CD4-positive, alpha-beta T cell treated with Interleukin-17A for 4 hours (primary cell): ENCODE data around the gene FOXM1.
A peak's percentile ranks its signal among the peaks of the same experiment; 100 is the strongest.
"Not testable (repeated sequence)": the region's sequence is repeated elsewhere in the genome, so short reads cannot be mapped to it uniquely, and the experiment has no call there.

Source experiments
- DNase-seq: peaks from one replicate; pipeline ENCODE4 v3.0.0-alpha.2; 2020; ENCODE audit warnings: mixed read lengths

The FOXM1 gene

DNA sequence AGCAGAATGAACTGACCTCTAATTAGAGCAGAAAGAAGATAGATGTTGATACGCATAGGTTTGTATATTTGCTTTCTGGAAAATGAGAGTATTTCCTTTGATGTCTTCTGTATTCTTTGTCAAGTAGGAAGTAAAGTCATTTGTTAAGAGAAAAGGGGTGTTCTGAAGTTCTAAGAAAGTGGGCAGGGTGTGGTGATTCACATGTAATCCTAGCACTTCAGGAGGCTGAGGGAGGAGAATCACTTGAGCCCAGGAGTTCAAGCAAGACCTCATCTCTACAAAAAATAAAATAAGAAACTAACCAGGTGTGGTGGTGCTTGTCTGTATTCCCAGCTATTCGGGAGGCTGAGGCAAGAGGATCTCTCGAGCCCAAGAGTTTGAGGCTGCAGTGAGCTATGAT lies 2.9 kb upstream of the FOXM1 start:
- DNase-seq, result no peak

DNA sequence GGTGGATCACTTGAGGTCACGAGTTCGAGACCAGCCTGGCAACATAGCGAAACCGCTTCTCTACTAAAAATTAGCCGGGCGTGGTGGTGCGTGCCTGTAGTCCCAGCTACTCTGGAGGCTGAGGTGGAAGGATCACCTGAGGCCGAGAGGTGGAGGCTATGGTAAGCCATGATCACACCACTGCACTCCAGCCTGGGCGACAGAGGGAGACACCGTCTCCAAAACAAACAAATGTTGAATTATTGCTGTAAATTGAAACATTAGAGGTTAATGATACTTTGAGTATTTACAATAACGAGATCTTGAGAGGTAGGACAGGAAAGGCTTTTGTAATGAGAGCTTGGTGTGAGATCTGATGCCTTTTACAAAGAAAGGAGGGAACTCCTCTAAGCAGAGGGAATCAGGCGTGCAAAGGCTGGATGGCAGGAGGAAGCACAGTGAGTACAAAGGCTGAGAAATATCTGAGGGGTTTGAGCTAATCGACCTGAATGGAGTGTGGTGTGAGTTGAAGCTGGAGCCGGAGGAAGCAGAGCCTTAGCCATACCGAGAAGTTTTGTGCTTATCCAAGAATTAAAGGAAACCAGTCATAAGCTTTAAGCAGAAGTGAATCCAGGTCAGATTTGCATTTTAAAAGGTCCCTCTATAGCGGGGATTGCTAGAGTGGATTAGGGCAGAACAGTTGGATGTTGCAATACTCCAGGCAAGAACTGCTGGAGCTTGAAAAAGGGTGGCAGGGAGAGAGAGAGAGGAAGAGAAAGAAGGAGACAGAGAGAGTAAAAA lies 1.2 kb upstream of the FOXM1 start:
- no peak for DNase-seq

DNA sequence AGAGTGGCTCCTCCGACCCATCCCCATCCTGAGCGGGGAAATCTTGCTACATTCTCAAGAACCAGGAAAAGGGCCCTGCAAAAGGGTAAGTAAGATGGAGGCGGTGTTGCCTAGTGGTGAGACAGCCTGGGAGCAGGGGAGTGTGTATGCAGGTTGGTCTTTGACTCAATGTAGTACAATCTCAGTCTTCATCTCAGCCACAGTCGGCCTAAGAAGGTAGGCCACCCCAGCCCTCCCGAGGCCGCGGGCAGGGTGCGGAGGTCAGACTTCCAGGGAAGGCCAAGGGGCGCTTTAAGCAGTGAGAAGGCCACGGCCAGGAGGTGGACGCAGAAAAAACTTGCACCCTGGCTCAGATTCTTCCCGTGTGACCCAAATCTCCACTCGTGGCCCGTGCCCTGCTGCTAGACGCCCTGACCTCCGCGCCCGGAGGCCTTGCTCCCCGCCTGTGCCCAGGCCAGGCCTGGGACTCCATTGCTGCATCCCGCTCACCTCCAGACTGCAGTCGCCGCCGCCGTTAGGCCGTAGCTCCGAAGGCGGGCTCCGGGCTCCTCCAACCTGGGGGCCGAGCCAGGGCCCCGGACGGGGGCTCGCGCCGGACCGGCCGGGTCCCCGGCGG lies 435 bp downstream of the FOXM1 start:
- no peak for DNase-seq

DNA sequence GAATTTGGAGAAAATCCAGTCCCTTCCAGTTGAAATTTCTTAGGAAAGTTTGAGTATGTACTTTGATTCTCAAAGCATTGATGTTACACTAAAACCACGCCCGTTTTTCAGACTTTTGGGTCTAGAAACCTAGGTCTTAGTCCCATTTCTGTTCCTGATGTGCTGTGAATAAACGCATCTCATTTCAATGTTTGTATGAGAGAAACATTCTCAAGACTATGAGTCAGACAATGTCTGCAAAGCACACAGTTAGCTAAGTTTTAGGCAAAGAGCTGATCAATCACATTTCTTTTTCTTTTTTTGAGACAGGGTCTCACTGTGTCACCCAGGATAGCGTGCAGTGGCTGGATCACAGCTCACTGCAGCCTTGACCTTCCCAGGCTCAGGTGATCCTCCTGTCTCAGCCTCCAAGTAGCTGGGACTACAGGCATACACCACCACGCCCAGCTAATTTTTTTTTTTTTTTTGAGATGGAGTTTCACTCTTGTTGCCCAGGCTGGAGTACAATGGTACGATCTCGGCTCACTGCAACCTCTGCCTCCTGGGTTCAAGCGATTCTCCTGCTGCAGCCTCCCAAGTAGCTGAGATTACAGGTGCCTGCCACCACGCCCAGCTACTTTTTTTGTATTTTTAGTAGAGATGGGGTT lies 7.9 kb downstream of the FOXM1 start:
- not testable (repeated sequence) for DNase-seq

DNA sequence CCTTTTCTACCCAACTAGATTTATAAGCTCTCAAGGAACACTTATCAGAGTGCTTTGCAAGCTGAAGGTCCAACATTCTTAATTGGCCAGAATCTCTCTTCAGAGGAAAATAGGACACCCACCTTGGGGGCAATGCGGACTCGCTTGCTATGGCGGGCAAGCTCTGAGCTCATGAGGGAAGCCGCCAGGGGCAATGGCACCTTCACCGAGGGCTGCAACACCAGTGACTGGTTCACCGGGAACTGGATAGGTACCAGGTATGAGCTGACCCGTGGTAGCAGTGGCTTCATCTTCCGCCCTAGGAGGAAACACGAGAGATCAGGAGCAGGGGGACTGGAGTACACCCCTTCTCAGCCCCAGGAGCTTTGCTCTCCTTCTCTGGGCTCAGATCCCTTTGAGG lies 12.8 kb downstream of the FOXM1 start:
- no peak for DNase-seq

- not testable (repeated sequence) for DNase-seq
Observed at GRCh38 chr12:2863402-2863801, 13.6 kb downstream of the FOXM1 start.

- no peak for DNase-seq
Observed at GRCh38 chr12:2862876-2863275, 14.1 kb downstream of the FOXM1 start.

- DNase-seq, result no peak
Observed at GRCh38 chr12:2860170-2860569, 16.8 kb downstream of the FOXM1 start.

GRCh38 chr12:2858944-2859421 lies 18.0 kb downstream of the FOXM1 start:
- no peak for DNase-seq

DNA sequence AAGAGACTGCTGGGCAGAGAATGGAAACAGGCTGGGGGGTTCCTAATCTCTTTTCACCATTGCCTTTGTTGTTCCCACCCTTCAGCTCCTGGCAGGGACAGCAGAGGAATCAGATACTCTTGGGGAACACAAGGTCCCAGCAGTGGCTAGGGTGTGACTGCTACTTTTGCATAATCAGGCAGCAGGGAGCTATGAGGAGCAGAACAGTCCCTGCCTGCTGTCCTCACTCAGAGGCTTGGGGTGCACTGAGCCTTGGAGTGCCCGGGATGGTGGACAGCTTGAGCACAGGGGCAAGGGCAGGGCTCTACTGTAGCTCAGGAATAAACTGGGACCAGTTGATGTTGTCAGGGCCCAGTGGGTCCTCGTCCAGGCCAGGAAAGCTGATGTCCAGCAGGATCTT lies 18.6 kb downstream of the FOXM1 start:
- DNase-seq, result no peak

GRCh38 chr12:2857576-2857975 lies 19.4 kb downstream of the FOXM1 start:
- DNase-seq, result no peak

DNA sequence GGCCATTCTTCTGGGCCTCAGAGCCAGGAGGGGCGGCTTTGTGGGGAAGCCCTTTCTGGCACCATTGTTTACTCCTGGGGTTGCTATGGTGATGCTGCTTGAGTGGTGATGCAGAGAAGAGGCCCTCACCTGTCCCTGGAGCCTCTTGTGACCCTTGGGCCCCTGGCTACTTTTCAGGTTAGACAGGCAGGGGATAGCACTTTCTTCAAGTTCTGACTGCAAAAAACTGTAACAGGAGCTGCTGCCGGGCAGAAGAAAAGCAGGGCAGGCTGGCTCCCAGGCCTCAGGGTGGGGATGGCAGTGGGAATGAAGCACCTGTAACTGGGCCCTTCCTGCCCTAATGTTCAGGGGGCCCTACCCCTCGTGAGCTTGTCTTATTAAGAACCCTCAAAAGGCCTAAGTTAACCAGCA lies 19.9 kb downstream of the FOXM1 start, which contains the start of gene TEX52:
Gene TEX52, minus strand, starts transcription at position 19 of the 411 bp plus-strand sequence. Its CDS starts 13 bp downstream, at position 6.
- DNase-seq, result no peak

- no peak for DNase-seq
Observed at GRCh38 chr12:2856051-2856450, 20.9 kb downstream of the FOXM1 start.

DNA sequence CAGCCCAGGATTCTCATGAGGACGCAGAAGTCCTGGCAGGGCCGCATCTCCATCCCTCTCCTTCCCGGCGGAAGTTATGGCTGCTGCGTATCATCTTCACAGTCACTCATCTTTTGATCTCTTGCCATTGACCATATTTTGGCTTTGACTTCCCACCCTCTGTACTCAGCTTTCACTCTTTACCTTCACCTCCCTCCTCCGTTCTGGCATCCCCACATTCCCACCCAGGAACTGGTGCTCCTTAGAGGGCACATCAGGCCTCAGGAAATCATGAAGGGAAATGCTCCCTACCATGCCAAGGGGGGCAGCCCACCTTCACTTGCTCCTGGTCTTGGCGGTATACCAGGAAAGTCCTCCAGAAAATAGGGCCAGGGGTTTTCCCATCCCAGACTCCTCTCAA lies 21.4 kb downstream of the FOXM1 start:
- no peak for DNase-seq

GRCh38 chr12:2854669-2855453 lies 22.1 kb downstream of the FOXM1 start:
- no peak for DNase-seq

DNA sequence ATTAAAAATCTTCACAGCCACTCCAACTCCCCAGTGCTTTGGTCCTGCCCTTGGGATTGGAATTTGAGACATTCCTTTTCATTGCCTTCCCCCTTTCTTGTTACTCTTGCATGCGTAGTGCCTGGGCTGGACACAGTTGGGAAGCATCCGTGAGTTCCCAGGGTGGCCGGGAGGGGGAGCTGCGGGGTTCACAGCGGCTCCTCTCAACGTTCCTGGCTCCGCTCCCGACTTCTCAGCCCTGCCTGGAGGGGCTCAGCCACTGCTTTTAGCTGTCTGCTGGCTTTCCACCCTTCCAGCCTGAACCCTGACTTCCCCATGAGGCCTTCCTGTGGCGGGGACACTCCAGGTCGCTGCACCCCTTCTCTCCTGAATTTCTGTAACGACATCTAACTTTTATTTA lies 23.3 kb downstream of the FOXM1 start:
- DNase-seq, result peak; percentile 63

- no peak for DNase-seq
Observed at GRCh38 chr12:2851931-2852330, 25.0 kb downstream of the FOXM1 start.

- DNase-seq, result no peak
Observed at GRCh38 chr12:2845280-2845679, 31.7 kb downstream of the FOXM1 start.

DNA sequence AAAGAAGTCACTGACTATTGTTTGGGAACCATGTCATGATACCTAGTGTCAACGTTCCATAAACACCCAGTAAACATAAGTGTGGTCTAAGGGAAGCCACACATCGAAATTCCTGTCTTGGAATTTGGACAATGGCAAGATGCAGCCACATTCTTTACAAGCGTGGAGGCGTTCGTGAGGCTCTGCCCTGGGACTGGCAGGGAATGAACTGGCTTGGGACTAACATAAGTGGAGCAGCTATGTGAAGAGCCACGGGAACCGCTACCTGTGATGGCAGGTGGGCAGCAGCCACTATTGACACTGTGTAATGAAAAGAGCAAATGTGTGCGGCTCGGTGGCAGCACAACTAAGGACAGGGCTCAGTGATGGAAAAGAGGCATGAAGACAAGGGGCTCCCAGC lies 32.2 kb downstream of the FOXM1 start:
- DNase-seq, result no peak

- DNase-seq, result no peak
Observed at GRCh38 chr12:2842948-2843347, 34.0 kb downstream of the FOXM1 start.

GRCh38 chr12:2841056-2841650 lies 35.8 kb downstream of the FOXM1 start:
- DNase-seq, result no peak

- no peak for DNase-seq
Observed at GRCh38 chr12:2836574-2836973, 40.4 kb downstream of the FOXM1 start.
